H4 (cell line): Measurements from ENCODE around the gene RAB12. TPM values are rescaled to one million over a fixed set of nuclear protein-coding genes. Genes with fewer than 3 reads are reported as not detected.
A peak's percentile ranks its signal among the peaks of the same experiment; 100 is the strongest.
"Not testable (repeated sequence)": the region's sequence is repeated elsewhere in the genome, so short reads cannot be mapped to it uniquely, and the experiment has no call there.

ENCODE experiments used
- DNase-seq: peaks from one replicate; pipeline ENCODE4 v3.0.0-alpha.2; 2015; ENCODE audit warnings: low spot score
- total RNA-seq: library from RNA; depleted of rRNA; stranded (reverse); fragments of >200 nt; shearing (Covaris generic); gene quantifications from 2 replicates; pipeline ENCODE4 v1.2.3, GENCODE V29; 2014; rRNA removed

Gene RAB12, protein sequence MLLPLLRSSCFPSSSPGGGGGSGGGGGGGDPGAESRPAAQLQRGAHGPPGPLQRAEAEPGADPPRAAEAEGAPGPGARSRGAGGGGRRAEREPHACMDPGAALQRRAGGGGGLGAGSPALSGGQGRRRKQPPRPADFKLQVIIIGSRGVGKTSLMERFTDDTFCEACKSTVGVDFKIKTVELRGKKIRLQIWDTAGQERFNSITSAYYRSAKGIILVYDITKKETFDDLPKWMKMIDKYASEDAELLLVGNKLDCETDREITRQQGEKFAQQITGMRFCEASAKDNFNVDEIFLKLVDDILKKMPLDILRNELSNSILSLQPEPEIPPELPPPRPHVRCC
- 68.4 and 71.5 TPM in 2 replicates for total RNA-seq

DNA sequence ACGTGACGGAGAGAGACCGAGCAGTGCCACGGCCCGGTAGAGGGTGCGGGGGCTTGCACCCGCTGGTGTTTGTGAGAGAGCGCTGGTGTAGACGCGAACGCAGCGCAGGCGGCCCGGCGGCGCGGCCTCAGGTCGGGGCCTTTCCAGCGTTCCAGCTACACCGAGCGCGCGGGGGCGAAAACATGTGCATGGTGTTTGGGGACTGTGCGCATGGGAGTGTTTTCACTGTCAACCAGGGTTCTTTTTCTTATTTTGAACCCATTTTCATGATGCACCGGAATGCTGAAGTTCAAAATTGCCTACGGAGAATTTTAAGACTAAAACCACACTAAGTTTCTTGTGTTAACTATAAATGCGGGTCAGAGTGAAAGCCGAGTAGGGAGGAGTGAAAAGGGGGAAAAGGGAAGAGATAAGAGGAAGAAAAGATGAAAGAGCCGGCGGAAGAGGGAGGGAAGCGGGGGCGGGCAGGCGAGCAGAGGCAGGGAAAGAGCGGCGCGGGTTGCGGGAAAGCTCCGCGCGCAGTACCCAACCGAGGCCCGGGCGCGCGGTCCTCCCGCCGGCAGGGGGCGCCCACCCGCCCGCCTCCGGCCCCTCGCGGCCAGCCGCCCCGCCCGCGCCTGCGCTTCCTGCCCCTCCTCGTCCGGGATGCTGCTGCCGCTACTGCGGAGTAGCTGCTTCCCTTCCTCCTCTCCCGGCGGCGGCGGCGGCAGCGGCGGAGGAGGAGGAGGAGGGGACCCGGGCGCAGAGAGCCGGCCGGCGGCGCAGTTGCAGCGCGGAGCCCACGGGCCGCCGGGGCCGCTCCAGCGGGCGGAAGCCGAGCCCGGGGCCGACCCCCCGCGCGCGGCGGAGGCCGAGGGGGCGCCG is at the start of gene RAB12:
TSS of gene RAB12 (plus strand) at position 643 of the 864 bp plus-strand sequence. CDS start at position 646, 3 bp downstream.
- peak; percentile 81 for DNase-seq

DNA sequence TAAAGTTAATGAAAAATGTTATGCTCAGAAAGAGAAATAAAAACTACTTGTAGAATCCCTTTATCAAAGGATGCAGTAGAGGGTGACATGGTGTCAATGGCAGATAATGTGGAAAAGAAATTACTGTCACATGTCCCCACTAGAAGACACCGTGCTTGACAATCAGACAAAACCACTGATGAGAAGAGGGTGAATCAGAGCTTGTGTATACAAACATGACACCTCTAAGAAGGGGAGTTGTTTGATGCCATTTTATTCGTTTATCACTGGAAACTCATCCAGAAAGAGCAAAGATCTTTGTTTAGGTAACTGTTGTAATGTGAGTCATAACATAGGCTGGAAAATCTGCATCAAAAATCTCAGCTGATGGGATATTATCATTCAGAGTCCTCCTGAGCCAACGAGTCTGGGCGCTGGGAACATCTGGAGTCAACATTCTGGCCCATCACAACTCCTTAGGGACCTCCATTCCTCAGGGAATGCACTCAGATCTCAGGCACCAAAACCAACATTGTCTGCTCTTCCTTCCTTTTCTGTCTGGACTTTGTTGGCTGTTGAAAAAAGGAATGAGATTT is 49.5 kb upstream of the RAB12 start:
- DNase-seq = no peak

- DNase-seq = no peak
Observed at GRCh38 chr18:8561123-8561910, 47.9 kb upstream of the RAB12 start.

DNA sequence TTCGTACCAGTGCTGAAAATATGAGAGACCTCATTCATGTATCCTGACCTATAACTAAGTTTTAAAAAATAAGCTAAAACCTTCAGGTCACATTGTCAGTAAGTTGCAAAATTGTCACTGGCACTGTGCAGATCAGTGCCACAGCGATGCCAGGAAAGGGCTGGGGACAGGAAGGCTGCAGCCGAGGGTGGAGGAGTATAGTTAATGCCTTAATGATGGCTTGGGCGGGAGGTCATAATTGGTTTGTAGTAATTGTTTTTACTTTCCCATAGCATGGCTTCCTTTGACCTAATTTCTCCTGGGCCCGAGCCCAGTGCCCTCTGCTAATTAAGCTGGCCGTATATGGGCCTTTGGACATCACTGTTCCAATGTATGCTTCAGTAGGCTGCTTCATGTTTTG is 47.2 kb upstream of the RAB12 start:
- DNase-seq = no peak

- no peak for DNase-seq
Observed at GRCh38 chr18:8562919-8563318, 46.3 kb upstream of the RAB12 start.

DNA sequence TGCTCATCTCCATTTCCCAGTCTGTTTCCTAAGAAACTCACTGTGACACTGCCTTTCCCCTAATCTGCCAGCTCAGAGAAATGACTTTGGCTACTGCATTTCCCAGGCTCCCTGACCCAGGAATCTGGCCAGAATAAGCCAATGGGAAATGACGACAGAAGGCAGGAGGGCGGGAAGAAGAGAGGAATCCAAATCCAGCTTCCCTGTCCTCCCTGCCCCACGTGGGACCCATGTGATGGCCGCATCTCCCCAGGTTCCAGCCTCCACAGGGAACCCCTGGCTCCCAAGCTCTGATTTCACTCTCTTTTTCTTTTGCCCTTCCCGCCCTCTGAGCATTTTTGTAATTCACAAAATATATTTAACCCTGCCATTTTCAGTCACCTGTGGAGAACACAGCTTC is 37.8 kb upstream of the RAB12 start:
- no peak for DNase-seq

GRCh38 chr18:8573766-8574165 is 35.5 kb upstream of the RAB12 start:
- not testable (repeated sequence) for DNase-seq

DNA sequence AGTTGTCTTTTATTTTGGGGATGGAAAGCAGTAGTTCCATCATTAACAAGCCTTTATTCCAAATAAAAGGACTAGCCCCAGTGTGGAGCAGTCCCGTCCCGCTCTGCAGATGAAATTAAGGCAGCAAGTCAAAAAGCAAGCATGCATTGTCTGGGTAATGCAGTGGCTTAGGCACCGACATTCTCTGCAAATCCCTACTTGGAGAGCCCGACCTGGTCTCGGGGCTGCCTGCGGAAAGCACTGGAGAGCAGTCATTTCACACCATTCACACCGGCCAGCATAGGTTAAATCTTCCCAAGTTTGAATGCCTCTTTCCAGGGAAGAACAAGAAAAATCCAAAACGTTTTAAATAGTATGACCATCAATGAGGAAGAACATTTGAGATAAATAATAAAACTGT is 24.4 kb upstream of the RAB12 start:
- DNase-seq = no peak

DNA sequence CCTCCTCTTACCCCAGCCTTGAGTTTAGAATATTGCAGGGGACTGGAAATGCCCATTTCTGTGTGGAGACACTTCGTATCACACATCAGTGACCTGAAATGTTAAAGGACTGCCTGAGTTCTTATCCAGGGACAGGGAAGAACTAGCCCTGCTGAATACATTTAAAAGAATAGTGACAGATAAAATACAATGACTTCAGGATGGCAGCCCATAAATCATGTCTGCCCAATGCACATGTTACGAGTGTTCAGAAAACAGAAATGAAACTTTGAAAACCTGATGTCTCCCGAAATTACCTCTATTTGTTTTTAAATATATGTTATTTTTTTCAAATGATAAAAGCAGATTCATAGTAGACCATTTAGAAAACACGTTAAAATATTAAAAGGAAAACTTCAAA is 22.3 kb upstream of the RAB12 start:
- no peak for DNase-seq

GRCh38 chr18:8595445-8595844 is 13.8 kb upstream of the RAB12 start:
- DNase-seq = no peak

DNA sequence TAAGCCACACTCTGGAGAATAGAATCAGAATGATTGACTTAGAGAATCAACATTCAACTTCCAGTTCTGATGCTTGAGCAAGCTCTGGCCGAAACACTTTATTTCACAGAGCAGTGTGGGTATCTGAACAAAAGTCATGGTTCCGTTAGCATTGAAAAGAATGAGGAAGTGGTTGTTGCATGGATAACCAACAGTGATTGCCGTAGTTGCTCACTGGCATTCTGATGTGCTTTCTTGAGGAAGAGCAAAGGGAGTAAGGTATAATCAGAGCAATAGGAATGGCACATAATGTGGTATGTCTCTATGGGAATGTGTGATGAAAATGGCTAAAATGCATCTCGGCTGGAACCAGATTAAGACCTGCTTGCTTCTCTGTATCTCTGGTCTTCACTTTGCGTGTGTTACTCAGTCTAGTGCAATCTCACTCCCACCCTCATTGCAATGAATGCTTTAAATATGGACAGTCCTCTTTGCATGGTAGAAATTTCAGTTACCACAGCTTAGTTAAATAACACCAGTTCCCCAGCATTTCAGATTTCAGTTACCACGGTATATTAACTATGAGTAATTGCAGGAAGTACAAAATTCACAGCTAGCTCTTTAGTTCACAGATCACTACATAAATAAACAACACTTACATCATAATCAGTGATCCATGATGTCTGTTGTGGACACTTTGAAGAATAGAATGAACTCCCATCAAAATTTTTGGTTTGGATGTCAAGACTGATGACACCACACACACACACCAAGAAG is 7.8 kb upstream of the RAB12 start:
- no peak for DNase-seq

- no peak for DNase-seq
Observed at GRCh38 chr18:8602040-8602439, 7.2 kb upstream of the RAB12 start.

- DNase-seq = no peak
Observed at GRCh38 chr18:8602557-8602956, 6.7 kb upstream of the RAB12 start.

GRCh38 chr18:8603663-8604520 is 5.3 kb upstream of the RAB12 start:
- no peak for DNase-seq

- no peak for DNase-seq
Observed at GRCh38 chr18:8605974-8606373, 3.3 kb upstream of the RAB12 start.

DNA sequence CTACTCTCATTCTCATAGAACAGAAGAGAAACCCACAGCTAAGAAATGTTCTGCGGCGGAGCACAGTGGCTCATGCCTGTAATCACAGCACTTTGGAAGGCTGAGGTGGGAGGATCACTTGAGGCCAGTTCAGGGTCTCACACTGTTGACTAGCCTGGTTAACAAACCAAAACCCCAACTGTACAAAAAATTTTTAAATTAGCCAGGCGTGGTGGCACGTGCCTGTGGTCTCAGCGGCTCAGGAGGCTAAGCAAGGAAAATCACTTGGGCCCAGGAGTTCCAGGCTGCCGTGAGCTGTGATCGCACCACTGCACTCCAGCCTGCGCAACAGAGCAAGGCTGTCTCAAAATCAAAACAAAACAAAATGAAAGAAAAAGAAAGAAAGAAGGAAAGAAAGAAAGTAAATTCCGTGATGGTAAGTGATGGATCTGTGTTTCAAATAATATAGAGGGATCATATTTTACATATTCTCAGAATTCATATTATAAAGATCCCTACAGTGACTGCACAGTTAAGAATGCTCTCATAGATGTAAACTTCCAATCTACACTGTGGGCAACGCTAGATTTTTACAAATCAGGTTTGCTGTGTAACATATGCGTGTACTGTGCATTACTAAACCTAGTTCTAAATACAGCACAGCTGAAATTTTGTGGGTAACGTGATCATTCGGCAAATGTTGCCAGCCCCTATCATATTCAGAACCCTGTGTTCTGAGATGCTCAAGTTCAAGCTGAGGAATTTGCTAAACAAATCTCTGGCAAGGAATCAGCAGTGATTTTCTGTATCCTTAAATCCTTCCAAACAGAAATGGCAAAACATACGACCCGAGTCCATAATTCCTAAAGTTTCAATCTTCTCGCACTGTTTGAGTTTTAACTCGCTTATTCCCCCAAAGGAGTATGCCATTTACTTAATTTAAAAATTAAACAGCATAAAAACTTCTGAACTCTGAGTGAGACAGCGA is 1.2 kb upstream of the RAB12 start:
- DNase-seq = no peak

DNA sequence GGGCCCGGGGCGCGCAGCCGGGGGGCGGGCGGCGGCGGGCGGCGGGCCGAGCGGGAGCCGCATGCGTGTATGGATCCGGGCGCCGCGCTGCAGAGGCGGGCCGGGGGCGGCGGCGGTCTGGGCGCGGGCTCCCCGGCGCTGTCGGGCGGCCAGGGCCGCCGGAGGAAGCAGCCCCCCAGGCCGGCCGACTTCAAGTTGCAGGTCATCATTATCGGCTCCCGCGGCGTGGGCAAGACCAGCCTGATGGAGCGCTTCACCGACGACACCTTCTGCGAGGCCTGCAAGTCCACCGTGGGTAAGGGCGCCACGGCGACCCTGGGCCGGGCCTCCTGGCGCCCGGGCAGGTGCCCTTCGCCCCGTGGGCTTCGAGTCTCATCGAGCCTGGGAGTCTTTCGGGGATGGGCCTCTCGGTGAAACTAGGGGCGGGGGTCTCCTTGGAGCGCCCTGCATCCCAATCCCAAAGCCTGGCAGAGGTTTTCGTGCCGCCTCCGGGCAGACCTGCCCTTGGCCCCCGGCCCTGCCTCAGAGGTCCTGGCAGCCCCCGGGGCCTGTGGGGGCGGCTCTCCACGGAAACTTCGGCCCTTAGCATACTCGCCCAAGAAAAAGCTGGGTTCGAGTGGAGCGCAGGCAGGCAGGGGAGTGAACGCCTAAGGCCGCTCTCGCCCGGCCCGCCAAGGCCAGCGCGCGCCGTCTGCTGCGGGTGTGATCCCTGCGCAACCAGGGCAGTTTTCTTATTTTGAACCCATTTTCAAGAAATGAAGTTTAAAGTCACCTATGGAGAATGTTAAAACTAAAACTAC is 622 bp downstream of the RAB12 start:
- no peak for DNase-seq

DNA sequence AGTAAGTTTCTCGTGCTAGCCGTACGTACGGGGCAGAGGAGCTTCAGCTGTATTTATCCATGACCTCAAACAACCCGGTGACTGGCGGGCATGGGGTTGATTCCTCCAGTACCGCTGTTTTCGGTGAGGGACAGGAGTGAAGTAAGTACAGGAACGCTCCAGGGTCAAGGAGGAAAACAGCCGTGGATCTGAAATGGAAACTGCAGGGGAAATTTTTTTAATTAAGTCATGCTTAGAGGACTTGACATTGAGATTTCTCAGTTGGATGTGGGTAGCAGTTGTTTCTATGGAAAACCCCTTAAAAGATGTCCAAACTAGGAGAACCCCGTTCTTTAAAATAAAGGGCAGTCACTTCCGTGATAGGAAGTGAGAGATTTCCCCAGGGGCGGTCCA is 1.2 kb downstream of the RAB12 start:
- DNase-seq = no peak
